Esophagus squamous epithelium (tissue), 5 donors: ENCODE measurements around the gene ZDHHC20. TPM values are rescaled to one million over a fixed set of nuclear protein-coding genes. Genes with fewer than 3 reads are reported as not detected.
A peak's percentile ranks its signal among the peaks of the same experiment; 100 is the strongest.

ENCODE experiments used
- DNase-seq: peaks from one replicate; lab custom pipeline; 2025; lab: John Stamatoyannopoulos, UW
- H3K27ac ChIP-seq, 4 donors: fragments of 200-600 bp; sonication (generic); one replicate each; pipeline ENCODE4 v1.5.1; 2016 to 2019; ENCODE audit warnings: mild to moderate bottlenecking in 1 of 4
- H3K27me3 ChIP-seq, 4 donors: fragments of 200-600 bp; sonication (generic); 1 replicate in 3 of 4; 2 replicates in 1 of 4; pipeline versions ENCODE4 v1.5.1 to v1.6.0; 2017 to 2021; ENCODE audit warnings: antibody characterized with exemption in 1 of 4
- H3K36me3 ChIP-seq, 3 donors: fragments of 200-600 bp; sonication (generic); one replicate each; pipeline ENCODE4 v1.5.1; 2016 to 2019
- H3K4me1 ChIP-seq, 3 donors: fragments of 200-600 bp; sonication (generic); one replicate each; pipeline ENCODE4 v1.5.1; 2017 to 2019
- H3K4me3 ChIP-seq, 4 donors: fragments of 200-600 bp; sonication (generic); 1 replicate in 3 of 4; 2 replicates in 1 of 4; pipeline ENCODE4 v1.5.1; 2016 to 2019; ENCODE audit warnings: mild to moderate bottlenecking in 2 of 4, moderate library complexity in 1 of 4
- H3K9me3 ChIP-seq, 3 donors: fragments of 200-600 bp; sonication (generic); one replicate each; pipeline ENCODE4 v1.5.1; 2016 to 2019
- POLR2A ChIP-seq, 4 donors: fragments of 450-650 bp; IDR thresholded peaks; one replicate each; pipeline ENCODE4 v1.6.1; 2017; ENCODE audit warnings: antibody characterized with exemption in 4 of 4, mild to moderate bottlenecking in 4 of 4, moderate library complexity in 3 of 4
- WGBS, 2 donors: methylation state at CpG; one replicate each; pipeline ENCODE4 v1.1.5; 2018; 5-methylcytosine and 5-hydroxymethylcytosine counted together
- intact Hi-C: fragments of 100-400 bp; cut with DNase I; formaldehyde crosslinking; loops from one replicate; pipeline ENCODE4 v1.15.0; 2022
- total RNA-seq, 4 donors: library from RNA; depleted of rRNA; stranded (reverse); fragments of >200 nt; gene quantifications; one replicate each; pipeline ENCODE4 v1.1.0, GENCODE V29; 2016
- TF ChIP-seq, protein P1 (sequence below), 6 experiments: fragments of 450-650 bp in 4 of 6; fragments of 200-600 bp in 2 of 6; sonication (generic) in 2 of 6; IDR thresholded peaks; one replicate each; pipeline ENCODE4 v1.5.1; 2016 to 2019; ENCODE audit warnings: antibody characterized with exemption in 6 of 6, mild to moderate bottlenecking in 4 of 6, moderate library complexity in 4 of 6
- donor health status: DM: yes; HTN: yes; CAD: no.

ZDHHC20 gene, protein sequence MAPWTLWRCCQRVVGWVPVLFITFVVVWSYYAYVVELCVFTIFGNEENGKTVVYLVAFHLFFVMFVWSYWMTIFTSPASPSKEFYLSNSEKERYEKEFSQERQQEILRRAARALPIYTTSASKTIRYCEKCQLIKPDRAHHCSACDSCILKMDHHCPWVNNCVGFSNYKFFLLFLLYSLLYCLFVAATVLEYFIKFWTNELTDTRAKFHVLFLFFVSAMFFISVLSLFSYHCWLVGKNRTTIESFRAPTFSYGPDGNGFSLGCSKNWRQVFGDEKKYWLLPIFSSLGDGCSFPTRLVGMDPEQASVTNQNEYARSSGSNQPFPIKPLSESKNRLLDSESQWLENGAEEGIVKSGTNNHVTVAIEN
- 10 to 100 TPM; 64.0 to 83.9 (median 74.9) TPM for total RNA-seq

DNA sequence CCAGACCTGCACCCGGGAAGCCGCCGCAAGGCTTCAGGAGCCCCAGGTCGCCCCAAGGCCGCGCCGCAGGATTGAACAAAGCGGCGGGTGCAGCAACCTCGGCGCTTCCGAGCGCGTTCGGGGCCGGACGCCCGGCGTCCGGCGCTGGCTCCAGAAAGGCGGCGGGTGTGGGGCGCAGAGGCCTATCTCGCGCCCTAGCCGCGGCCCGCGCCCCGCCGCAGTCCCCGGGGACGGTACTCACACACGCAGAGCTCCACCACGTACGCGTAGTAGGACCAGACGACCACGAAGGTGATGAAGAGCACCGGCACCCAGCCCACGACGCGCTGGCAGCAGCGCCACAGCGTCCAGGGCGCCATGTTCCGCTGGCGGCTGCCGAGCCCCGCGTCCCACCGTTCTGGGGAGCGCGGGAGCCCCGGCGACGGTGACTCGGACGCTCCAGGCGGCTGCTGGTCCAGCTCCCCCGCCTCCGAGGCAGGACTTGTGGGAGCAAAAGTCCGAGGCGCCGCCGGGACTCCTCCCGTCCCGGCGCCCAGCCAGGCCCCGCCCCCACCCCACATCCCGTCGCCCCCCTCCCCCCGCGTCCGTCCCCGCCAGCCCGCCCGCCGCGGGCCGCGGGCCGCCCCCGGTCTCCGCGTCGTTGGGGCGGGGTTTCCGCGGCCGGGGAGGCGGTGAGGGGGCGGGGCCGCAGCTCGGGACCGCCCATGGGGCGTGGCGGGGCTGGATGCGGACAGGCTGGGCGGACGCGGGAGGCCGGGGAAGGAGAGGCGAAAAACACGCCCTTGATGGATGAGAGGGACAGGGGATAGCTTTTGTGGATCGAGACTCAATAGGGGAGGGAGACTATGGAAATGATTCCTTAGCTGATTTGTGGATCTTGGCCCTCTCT is at the start of gene ZDHHC20:
Gene ZDHHC20, minus strand, starts transcription at position 491 of the 889 bp plus-strand sequence. Its CDS starts 132 bp downstream, at position 359.
- Histone ChIP-seq H3K4me3 (peak within 1 kb of the TSS; percentile 70 to 97 (median 89)), H3K9me3 (no peaks in the 10 kb centered on the region), H3K27me3 (no peaks in the 10 kb centered on the region), H3K4me1 (peaks cover 0 to 22% (median 14%) of the 10 kb centered on the region in 3 donors), H3K36me3 (no peaks in the 10 kb centered on the region), H3K27ac (peak within 1 kb of the TSS; percentile 88 to 98 (median 94))
- intact Hi-C loops, result no loop called here
- peak in 2 of 4 donors; percentile 62 to 86 for TF ChIP-seq POLR2A (IDR thresholded peaks at IDR 0.05)
- TF ChIP-seq, protein P1, sequence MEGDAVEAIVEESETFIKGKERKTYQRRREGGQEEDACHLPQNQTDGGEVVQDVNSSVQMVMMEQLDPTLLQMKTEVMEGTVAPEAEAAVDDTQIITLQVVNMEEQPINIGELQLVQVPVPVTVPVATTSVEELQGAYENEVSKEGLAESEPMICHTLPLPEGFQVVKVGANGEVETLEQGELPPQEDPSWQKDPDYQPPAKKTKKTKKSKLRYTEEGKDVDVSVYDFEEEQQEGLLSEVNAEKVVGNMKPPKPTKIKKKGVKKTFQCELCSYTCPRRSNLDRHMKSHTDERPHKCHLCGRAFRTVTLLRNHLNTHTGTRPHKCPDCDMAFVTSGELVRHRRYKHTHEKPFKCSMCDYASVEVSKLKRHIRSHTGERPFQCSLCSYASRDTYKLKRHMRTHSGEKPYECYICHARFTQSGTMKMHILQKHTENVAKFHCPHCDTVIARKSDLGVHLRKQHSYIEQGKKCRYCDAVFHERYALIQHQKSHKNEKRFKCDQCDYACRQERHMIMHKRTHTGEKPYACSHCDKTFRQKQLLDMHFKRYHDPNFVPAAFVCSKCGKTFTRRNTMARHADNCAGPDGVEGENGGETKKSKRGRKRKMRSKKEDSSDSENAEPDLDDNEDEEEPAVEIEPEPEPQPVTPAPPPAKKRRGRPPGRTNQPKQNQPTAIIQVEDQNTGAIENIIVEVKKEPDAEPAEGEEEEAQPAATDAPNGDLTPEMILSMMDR (IDR thresholded peaks at IDR 0.05), result peak in 1 of 6 experiments; percentile 12
- DNase-seq, result peak; percentile 22
- WGBS, 2 donors, result 0% methylated on average over 5 to 6 of the region's 107 CpGs

DNA sequence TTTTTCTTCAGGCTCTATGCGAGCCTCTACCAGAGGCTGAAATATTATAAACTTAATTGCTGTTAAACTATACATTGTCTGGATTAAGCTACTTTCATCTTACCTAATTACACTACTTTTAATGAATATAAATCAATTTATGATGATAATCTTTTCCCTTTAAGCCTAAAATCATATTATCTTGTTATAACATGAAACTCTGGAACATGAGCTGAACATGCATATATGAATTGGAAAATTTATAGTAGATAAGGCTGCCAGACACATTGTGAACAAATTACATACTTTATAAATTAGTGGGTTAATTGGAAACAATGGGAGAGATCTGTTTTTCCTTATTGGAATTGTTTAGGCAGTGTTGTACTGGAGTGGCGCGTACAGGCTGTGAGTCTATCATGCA is 45.3 kb upstream of the ZDHHC20 start:
- Histone ChIP-seq H3K4me3 (no peak overlapping the region), H3K36me3 (peaks cover 0 to 73% (median 0%) of the 10 kb centered on the region in 3 donors), H3K27me3 (no peaks in the 10 kb centered on the region), H3K27ac (no peak overlapping the region), H3K9me3 (no peaks in the 10 kb centered on the region), H3K4me1 (no peaks in the 10 kb centered on the region)
- intact Hi-C loops, result no loop called here
- DNase-seq, result no peak
- TF ChIP-seq POLR2A (IDR thresholded peaks at IDR 0.05), result no peak
- TF ChIP-seq, protein P1 (IDR thresholded peaks at IDR 0.05), result no peak
- WGBS, 2 donors, result 93 to 95% methylated on average over 3 of the region's 3 CpGs

DNA sequence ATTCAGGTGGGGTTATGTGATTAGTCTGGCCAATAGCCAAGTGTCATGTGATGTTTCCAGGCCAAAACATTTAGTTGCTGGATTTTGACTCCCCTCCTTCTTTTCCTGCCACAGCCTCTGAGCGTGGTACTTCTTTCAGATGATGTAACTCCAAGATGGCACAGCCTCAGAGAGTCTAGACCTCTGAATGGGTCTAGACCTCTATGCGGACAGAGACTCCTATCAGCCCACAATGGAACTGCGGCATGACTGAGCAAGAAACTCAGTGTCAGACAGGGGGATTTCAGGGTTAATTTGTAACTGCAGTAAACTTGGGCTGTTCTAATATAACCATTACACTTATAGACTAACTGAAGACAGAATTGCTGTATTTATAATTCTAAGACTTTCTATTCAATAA is 42.6 kb upstream of the ZDHHC20 start:
- no peak overlapping the region for H3K4me3 ChIP-seq
- intact Hi-C loops, result no loop called here
- no peak overlapping the region for H3K27ac ChIP-seq
- WGBS, 2 donors, result 89 to 100% methylated on average over 3 of the region's 3 CpGs
- H3K9me3 ChIP-seq, result no peaks in the 10 kb centered on the region
- H3K36me3 ChIP-seq, result peaks cover 0 to 63% (median 0%) of the 10 kb centered on the region in 3 donors
- DNase-seq, result no peak
- TF ChIP-seq POLR2A (IDR thresholded peaks at IDR 0.05), result no peak
- TF ChIP-seq, protein P1 (IDR thresholded peaks at IDR 0.05), result no peak
- no peaks in the 10 kb centered on the region for H3K4me1 ChIP-seq
- H3K27me3 ChIP-seq, result no peaks in the 10 kb centered on the region

DNA sequence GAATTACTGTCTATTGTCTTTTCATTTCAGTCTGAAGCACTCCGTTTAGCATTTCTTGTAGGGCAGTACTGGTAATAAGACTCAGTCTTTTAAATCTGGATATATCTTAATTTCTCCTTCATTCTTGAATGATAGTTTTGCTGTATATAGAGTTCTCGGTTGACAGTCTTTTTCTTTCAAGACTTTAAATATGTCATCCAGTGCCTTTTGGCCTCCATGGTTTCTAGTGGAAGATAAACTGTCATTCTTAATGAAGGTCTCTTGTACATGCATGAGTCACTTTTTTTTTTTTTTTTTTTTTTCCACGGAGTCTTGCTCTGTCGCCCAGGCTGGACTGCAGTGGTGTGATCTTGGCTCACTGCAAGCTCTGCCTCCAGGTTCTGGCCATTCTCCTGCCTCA is 27.2 kb upstream of the ZDHHC20 start:
- H3K9me3 ChIP-seq, result peaks cover 0 to 21% (median 7%) of the 10 kb centered on the region in 3 donors
- no peak for DNase-seq
- H3K36me3 ChIP-seq, result peaks cover 0 to 26% (median 0%) of the 10 kb centered on the region in 3 donors
- TF ChIP-seq, protein P1 (IDR thresholded peaks at IDR 0.05), result no peak
- no peak overlapping the region for H3K27ac ChIP-seq
- no peak overlapping the region for H3K4me3 ChIP-seq
- WGBS, 2 donors, result 86 to 96% methylated on average over 4 of the region's 4 CpGs
- intact Hi-C loops, result loop anchor here (10.0 kb wide), 1 partner anchor 372 kb away; no protein-coding TSS in a partner anchor
- no peaks in the 10 kb centered on the region for H3K27me3 ChIP-seq
- no peaks in the 10 kb centered on the region for H3K4me1 ChIP-seq
